HCT116 (cell line): ENCODE data around the gene P3H3.

Experiments
- CTCF ChIP-seq, 3 experiments: fragments of 200-600 bp in 1 of 3; sonication (generic) in 1 of 3; IDR thresholded peaks in 2 of 3; conservative IDR thresholded peaks in 1 of 3; 2 replicates each; pipeline ENCODE4 v1.5.1; 2012 to 2017; ENCODE audit warnings: low read depth in 2 of 3, low read length in 2 of 3, antibody characterized with exemption in 1 of 3, borderline replicate concordance in 1 of 3, control low read depth in 1 of 3, mild to moderate bottlenecking in 1 of 3, mixed read lengths in 1 of 3, mixed run types in 1 of 3, moderate library complexity in 1 of 3; ENCODE audit not compliant: insufficient read depth in 1 of 3
- EZH2 ChIP-seq: fragments of 200-600 bp; sonication (generic); IDR thresholded peaks from 2 replicates; pipeline ENCODE4 v1.6.1; 2017; ENCODE audit warnings: antibody characterized with exemption, mixed run types
- JUND ChIP-seq: IDR thresholded peaks from 2 replicates; pipeline ENCODE4 v1.6.1; 2012
- POLR2A ChIP-seq: IDR thresholded peaks from 2 replicates; pipeline ENCODE4 v1.7.0; 2011; ENCODE audit warnings: borderline replicate concordance; ENCODE audit not compliant: insufficient read depth, insufficient read length; ENCODE audit errors: extremely low read depth
- TCF7L2 ChIP-seq: IDR thresholded peaks from 2 replicates; pipeline ENCODE4 v1.7.0; 2011; ENCODE audit warnings: borderline replicate concordance, inconsistent platforms; ENCODE audit not compliant: insufficient read depth, insufficient read length; ENCODE audit errors: extremely low read depth
- ZBTB33 ChIP-seq: IDR thresholded peaks from 2 replicates; pipeline ENCODE4 v1.6.1; 2011; ENCODE audit warnings: mild to moderate bottlenecking, low read length, moderate library complexity; ENCODE audit not compliant: insufficient replicate concordance; ENCODE audit errors: extremely low read depth
- ZFX ChIP-seq: fragments of 450-650 bp; IDR thresholded peaks from 2 replicates; pipeline ENCODE4 v1.6.1; 2017

DNA sequence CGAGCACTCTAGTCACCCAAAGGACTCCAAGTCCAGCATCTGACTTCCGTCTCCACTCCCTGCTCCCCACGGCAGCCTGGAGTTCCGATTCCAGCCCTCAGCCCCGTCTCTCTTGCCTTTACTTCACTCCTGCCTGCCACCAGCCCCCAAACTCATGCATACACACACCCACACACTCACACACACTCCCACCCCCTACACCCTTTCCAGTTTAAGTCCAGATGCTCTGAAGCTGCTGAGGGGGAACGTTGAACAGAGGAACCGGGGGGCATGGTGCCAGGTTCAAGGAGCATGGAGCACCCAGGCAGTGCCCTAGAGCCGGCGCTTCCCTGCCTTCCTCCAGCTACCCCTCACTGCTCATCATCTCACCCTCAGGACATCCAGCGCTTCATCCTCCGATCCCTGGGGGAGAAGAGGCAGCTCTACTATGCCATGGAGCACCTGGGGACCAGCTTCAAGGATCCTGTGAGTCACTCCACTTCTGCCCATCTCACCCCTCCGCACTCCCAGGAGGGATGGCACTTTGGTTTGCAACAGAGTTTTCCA is 3.3 kb downstream of the P3H3 start:
- TF ChIP-seq ZFX, result no peak
- TF ChIP-seq POLR2A, result no peak
- TF ChIP-seq CTCF (IDR thresholded peaks at IDR 0.05 in 2 of 3, conservative IDR thresholded peaks at IDR 0.05 in 1 of 3; ENCODE audit: borderline replicate concordance in 1 of 3, insufficient read depth in 1 of 3, low read depth in 2 of 3, low read length in 2 of 3), result no peak
- TF ChIP-seq ZBTB33, result no peak
- TF ChIP-seq EZH2, result no peak
- TF ChIP-seq TCF7L2, result no peak
- no peak for TF ChIP-seq JUND
